NT2/D1 (cell line): ENCODE data around the gene EPN2.

ENCODE experiments used
- SUZ12 ChIP-seq: IDR thresholded peaks from 2 replicates; pipeline ENCODE4 v1.6.1; 2011; ENCODE audit not compliant: insufficient read length, insufficient read depth; ENCODE audit errors: extremely low read depth
- YY1 ChIP-seq: IDR thresholded peaks from 2 replicates; pipeline ENCODE4 v1.6.1; 2011; ENCODE audit not compliant: insufficient read length, insufficient read depth

GRCh38 chr17:19345067-19345460 is 107.9 kb downstream of the EPN2 start:
- TF ChIP-seq YY1 (no peak), SUZ12 (no peak)
